HG03575 (cell line): ENCODE data around the gene CSNK1D.

ENCODE experiments used
- ATAC-seq: cut with Tn5 transposase; IDR thresholded peaks from one replicate; pipeline ENCODE4 v1.9.1; 2021; ENCODE audit not compliant: unreplicated experiment, insufficient number of reproducible peaks, low FRiP score; ENCODE audit errors: extremely low read depth

The CSNK1D gene

GRCh38 chr17:82273327-82274133 lies at the start of gene CSNK1D:
Gene CSNK1D, minus strand, starts transcription at chr17:82273700. Its CDS starts 319 bp downstream, at chr17:82273381.
- no peak for ATAC-seq

DNA sequence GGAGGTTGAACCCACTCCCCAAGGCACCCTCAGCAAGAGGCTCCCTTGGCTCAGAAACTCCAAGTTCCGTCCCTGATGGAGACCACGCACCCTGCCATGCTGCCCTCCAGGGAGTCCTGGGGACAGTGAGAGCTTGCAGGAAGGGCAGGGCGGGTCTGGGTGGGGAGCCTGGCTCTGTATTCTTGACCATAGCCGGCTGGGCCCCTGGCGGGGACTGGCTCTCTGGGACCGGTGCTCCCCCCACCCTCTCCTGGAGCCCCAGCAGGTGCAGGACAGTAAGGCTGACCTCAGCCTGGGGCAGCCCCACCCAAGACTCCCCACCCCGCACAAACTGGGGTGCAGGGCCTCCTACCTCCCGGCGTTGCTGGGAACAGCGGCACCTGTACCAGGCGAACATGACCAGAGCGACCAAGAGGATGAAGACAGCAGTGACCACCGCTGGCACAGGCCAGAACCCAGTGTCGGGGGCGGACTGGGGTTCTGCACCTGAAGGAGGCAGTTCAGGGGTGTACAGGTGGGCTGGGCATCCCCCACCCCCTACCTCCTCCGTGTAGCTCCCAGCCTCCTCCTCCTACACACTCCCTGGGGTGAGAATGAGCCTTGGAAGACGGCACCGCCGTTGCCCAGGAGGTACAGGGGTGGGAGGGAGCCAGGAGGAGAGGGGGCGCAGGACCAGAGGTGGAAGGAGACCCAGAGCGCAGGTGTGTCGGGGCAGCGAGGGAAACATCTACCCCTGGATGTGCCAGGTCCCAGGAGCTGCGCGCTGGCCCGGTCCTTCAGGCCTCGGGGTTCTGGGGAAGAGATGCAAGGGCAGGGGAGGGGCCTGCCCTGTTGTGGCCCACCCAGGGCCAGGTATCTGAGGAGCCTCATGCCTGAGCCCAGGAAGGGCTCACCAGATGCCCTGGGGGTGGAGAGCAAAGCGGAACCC lies 49.3 kb upstream of the CSNK1D start:
- no peak for ATAC-seq

DNA sequence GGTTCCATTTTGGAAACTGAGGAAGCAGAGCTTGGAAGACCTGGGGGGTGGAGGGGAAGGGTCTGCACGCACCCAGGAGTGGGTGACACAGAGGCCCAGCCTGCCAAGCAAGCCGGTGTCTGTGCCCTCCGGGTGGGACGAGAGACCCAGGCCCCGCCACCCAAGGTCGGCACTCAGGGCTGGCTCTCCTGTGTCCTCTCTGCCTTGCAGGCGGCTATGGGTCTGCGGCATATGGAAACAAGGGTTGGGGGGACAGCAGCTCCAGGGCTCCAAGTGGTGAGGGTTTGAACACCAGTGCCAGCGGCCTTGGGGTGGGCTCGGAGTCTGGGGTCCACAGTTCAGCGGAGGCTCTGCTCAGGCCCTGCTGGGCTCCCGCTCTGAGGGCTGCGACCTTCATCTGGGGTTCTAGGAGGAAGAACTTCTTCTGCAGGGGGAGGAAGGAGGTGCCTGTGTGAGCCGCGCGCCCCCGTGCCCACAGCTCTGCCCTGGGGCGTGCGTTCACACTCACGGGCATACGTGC lies 48.5 kb upstream of the CSNK1D start:
- no peak for ATAC-seq

GRCh38 chr17:82320956-82321927 lies 47.7 kb upstream of the CSNK1D start:
- ATAC-seq, result no peak

GRCh38 chr17:82320140-82320840 lies 46.8 kb upstream of the CSNK1D start:
- no peak for ATAC-seq

GRCh38 chr17:82319619-82320062 lies 46.1 kb upstream of the CSNK1D start:
- no peak for ATAC-seq

GRCh38 chr17:82318772-82319606 lies 45.5 kb upstream of the CSNK1D start:
- no peak for ATAC-seq

DNA sequence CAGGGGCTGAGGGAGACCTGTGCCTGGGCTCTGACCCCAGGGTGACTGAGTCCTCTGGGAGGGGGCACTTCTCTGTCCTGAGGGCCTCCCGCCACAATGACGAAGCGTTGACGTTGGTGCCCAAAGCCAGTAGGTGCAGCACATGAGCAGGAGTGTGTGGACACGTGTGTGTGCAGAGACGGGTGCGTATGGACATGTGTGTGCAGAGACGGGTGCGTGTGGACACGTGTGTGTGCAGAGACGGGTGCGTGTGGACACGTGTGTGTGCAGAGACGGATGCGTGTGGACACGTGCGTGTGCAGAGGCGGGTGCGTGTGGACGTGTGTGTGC lies 44.6 kb upstream of the CSNK1D start:
- no peak for ATAC-seq

DNA sequence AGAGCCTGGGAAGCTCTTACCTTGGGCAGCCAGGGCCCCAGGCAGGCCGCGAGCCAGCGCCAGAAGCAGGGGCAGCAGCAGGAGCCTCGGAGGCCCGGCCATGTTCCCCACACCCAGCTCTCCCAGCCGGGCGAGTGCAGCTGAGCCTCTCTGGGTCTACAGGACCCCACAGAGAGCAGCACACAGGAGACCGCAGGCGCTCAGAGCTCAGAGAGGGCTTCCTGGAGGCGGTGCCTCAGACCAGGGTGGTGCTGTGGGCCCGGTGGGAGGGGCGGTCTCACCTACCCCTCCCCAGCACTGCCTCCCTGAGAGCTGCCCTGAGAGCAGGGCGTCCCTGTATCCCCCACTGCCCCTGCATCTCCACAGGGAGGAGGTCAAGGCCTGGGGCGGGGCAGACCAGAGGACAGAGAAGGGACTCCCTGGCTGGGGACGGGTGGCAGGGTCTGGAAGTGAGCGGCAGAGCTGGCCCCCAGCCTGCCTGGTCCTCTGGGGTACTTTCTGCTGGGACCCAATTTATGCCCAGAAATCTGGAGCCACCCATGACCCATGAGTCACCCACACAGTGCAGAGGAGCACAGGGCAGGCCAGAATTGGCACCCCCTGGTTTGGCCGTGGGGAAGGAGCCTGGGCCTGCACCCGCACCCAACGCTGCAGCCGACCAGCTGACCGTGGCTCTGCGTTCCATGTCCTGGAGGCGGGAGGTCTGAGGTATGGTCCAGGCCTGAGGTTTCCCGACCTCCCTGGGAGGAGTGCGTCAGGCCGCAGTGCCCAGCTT lies 44.1 kb upstream of the CSNK1D start, which contains the start of gene CD7:
Gene CD7, minus strand, starts transcription at position 215 of the 775 bp plus-strand sequence. Its CDS starts 113 bp downstream, at position 102.
- no peak for ATAC-seq

- ATAC-seq, result no peak
Measured at GRCh38 chr17:82316651-82317393, 43.3 kb upstream of the CSNK1D start.

DNA sequence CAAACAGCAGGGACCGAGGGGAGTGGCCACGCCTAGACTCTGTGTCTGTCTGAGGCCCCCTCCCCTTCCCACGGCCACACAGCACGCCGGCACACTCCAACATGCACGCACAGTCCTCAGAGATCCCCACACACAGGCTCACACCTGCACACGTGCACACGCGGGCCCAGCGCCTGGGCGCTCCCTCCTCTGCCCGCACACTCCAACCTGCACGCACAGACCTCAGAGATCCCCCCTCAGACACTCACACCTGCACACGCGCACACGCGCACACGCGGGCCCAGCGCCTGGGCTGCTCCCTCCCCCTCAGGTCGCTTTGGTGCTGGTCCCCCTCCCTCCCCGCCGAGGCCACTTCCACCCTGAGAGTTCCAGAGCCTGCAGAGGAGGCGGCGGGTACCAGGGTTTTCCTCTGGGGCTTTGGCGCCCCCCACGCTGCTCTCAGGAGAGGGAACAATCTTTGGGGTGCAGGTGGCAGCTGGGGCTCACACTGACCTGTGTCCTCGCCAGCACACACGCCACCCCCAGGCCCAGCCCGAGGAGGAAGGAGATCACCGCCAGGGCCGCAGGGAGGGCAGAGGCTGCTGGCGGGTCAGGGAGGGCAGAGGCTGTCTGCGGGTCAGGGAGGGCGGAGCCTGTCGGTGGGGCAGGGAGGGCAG lies 42.3 kb upstream of the CSNK1D start:
- ATAC-seq, result no peak

DNA sequence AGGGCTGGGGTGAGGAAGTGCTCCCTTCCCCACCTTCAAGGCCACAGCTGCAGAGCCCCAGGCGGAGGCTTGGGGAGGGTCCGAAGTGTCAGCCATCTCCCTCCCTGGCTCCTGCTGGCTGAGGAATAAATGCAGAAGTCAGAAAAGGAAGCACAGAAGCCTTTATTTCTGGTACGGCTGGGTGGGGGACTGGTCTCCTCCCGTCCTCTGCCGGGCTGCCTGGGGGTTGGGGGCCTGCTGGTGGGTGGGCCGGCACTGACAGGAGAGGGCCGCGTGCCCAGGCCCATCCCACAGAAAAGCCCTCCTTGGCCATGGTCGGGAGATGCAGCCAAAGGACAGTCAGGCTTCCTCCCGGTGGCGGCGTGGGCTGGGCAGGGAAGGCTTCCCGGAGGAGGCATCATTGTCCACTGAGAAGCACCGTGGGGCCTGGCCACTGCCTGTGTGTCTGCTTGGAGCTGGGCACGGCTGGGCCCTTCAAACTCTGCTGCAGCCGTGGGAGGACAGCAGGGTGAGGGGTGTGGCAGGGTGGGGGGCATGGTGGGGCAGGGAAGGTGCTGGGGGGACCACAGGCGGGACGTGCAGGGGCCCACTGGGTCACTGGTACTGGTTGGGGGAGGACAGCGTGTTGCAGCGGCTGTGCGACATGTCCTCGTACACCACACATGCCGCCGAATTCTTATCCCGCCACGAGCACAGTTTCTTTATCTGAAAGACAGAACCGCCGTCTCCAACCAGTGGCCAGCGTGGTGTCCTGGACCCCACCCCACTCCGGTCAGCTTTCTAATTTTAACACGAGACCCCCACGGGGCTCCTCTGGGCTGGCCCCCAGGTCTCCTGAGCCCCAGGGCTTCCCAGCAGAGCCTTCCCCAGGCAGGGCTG lies 41.5 kb upstream of the CSNK1D start:
- ATAC-seq, result no peak

GRCh38 chr17:82314012-82314726 lies 40.7 kb upstream of the CSNK1D start:
- ATAC-seq, result no peak
